Measurements from ENCODE around the gene ZNF217.
"Not testable (repeated sequence)": the region's sequence is repeated elsewhere in the genome, so short reads cannot be mapped to it uniquely, and the experiment has no call there.

The ZNF217 gene

DNA sequence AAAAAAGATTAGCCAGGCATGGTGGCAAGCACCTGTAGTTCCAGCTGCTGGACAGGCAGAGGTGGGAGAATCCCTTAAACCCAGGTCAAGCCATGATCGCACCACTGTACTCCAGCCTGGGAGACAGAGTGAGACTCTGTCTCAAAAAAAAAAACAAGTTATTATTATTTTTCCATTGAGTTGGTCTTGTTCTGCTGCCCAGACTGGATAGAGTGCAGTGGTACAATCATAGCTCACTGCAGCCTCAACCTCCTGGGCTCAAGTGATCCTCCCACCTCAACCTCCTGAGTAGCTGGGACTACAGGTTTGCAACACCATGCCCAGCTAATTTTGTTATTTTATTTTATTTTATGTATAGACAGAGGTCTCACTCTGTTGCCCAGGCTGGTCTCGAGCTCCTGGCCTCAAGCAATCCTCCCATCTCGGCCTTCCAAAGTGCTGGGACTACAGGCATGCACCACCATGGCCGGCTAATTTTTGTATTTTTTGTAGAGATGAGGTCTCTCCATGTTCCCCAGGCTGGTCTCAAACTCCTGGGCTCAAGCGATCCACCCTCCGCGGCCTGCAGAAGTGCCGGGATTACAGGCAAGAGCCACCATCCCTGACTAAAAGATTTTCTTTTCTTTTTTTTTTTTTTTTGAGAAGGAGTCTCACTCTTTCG is 31.4 kb downstream of the ZNF217 start:
- DNase-seq: not testable (repeated sequence)

- DNase-seq: no peak
These were observed 32.1 kb downstream of the ZNF217 start for GRCh38 chr20:53561505-53561904.

DNA sequence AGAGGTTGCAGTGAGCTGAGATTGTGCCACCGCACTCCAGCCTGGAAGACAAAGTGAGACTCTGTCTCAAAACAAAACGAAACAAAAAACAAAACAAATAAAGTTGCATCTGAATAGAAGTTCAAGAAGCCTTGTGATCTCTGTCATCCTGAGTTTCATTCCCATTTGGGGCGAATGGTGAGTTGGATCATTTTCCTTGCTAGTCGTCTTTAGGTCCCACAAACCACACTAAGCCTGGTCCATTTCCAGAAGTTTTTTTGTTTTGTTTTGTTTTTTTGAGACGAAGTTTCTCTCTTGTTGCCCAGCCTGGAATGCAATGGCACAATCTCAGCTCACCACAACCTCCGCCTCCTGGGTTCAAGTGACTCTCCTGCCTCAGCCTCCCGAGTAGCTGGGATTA is 33.8 kb downstream of the ZNF217 start:
- peak; percentile 61 for DNase-seq

- no peak for DNase-seq
These were observed 36.5 kb downstream of the ZNF217 start for GRCh38 chr20:53557130-53557529.

DNA sequence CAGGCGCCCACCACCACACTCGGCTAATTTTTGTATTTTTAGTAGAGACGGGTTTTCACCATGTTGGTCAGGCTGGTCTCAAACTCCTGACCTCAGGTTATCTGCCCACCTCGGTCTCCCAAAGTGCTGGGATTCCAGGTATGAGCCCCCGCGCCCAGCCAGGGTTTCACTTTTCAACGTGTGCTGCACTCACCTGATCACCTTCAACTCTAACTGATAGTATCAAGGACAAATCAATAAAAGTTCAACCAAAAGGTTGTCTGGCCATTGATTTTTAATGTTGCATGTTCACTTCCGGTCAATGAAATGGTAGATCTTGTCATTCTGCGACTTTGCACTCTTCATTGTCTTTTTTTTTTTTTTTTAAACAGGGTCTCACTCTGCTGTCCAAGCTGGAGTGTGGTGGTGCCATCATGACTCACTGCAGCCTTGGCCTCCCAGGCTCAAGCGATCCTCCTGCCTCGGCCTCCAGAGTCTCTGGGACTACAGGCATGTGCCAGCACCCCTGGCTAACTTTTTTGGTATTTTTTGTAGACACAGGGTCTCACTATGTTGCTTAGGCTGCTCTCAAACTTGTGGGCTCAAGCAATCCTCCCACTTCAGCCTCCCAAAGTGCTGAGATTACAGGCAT is 37.3 kb downstream of the ZNF217 start:
- DNase-seq: no peak

DNA sequence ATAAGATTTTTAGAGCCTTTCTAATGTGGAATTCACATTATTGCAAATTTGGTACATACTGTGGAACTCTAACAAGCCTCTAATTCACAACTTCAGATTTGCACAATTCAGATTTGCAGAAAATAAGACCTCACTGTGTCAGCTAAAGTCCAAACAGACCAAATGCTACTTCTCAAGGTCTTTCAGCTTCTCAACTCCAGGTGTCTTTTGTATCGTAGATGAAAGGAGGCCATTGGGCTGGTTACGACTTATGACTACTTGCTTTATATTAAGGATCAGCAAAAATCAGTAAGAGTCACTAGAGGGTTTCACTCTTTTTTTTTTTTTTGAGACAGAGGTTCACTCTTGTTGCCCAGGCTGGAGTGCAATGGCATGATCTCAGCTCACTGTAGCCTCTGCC is 37.8 kb downstream of the ZNF217 start:
- no peak for DNase-seq

DNA sequence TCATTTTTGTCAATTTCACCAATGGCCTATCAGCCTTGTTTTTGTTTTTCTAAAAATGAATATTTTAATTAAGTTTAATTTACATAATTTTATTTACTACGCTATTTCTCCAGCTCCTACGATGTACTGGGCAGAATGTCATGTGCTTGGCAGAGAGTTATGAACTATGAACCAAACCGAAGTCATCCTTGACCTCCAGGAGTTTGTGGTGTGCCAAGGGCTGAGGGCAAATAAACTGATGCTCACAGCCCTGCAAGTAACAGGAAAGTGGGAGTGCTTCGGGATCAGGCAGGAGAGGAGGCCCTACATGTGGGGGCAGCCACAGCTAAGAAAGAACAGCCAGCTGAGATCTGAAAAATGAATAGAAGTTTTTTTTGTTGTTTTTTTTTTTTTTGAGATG is 38.6 kb downstream of the ZNF217 start:
- no peak for DNase-seq

- DNase-seq: not testable (repeated sequence)
These were observed 41.1 kb downstream of the ZNF217 start for GRCh38 chr20:53552572-53552893.

DNA sequence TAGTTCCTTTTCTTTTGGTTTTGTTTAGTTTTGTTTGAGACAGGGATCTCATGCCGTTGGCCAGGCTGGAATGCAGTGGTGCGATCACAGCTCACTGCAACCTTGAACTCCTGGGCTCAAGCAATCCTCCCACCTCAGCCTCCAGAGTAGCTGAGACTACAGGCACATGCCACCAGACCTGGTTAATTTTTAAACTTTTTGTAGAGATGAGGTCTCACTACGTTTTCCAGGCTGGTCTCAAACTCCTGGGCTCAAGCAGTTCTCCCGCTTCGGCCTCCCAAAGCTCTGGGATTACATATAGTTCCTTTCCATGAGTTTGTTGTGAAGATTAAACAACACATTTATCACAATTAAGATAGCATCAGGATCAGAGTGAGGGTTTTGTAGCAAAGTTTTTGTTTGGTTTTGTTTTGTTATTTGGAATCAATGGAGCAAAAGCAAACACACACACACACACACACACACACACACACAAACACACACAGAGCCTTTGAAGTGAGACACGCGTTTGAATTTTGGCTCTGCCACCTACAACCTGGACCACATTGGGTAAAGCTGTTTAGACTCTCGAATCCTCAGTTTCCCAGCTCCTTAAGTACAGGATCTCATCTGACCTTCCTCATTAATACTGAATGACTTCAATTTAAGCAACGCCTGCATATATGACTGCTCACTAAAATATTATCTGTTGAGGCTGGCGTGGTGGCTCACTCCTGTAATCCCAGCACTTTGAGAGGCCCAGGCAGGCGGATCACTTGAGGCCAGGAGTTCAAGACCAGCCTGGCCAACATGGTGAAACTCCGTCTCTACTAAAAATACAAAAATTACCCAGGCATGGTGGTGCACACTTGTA is 41.7 kb downstream of the ZNF217 start:
- not testable (repeated sequence) for DNase-seq

GRCh38 chr20:53550280-53551187 is 43.1 kb downstream of the ZNF217 start:
- DNase-seq: no peak

- DNase-seq: peak; percentile 61
These were observed 45.9 kb downstream of the ZNF217 start for GRCh38 chr20:53547664-53548239.

GRCh38 chr20:53539516-53539915 is 54.1 kb downstream of the ZNF217 start:
- no peak for DNase-seq

DNA sequence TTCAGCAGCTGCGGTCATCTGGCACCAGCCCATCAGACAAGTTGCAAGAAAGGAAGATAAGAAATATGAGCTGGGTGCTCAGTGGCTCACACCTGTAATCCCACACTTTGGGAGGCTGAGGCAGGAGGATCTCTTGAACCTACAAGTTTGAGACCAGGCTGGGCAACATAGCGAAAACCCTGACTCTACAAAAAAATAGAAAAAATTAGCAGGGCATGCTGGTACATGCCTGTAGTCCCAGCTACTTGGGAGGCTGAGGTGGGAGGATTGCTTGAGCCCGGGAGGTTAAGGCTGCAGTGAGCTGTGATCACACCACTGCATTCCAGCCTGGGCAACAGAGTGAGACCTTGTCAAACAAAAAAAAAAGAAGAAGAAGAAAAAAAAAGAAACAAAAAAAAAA is 57.3 kb downstream of the ZNF217 start:
- not testable (repeated sequence) for DNase-seq

DNA sequence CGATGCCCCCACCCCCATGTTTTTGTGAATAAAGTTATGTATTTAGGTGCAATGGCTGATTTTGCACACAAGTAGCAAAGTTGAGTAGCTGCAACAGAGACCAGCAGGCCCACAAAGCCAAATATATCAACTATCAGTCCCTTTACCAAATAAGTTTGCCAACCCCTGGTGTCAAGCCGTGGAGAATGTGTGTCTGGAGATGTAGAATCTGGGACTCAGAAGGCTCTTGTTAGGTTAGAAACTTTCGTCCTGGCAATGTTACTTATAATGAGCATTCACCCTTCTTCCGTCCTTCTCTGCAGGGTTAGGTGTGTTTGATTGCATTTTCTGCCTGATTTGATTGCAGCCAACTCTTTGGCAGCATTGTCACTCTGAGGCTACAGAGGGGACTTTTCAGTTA is 57.8 kb downstream of the ZNF217 start:
- no peak for DNase-seq

GRCh38 chr20:53534037-53534436 is 59.6 kb downstream of the ZNF217 start:
- no peak for DNase-seq

DNA sequence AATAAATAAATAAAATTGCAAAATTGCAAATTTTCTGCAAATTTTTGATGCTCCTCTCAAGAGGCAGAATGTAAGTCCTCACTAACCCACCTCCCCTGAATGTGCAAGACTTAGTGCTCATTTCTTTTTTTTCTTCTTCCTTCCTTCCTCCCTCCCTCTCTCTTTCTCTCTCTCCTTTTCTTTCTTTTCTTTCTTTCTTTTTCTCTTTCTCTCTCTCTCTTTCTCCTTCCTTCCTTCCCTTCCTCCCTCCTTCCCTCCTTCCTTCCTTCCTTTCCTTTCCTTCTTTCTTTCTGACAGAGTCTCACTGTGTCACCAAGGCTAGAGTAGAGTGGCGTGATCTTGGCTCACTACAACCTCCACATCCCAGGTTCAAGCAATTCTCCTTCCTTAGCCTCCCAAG is 60.1 kb downstream of the ZNF217 start:
- DNase-seq: no peak

GRCh38 chr20:53532654-53533312 is 60.9 kb downstream of the ZNF217 start:
- not testable (repeated sequence) for DNase-seq

DNA sequence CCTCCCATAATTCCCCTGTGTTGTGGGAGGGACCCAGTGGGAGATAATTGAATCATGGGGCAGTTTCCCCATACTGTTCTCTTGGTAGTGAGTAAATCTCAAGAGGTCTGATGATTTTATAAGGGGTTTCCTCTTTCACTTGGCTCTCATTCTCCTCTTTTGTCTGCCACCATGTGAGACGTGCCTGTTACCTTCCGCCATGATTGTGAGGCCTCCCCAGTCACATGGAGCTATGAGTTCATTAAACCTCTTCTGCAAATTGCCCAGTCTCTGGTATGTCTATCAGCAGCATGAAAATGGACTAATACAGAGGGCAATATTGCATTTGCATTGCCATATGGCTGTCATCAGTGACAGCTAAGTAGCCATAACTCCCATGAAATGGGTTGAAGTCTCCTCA is 63.2 kb downstream of the ZNF217 start:
- no peak for DNase-seq

DNA sequence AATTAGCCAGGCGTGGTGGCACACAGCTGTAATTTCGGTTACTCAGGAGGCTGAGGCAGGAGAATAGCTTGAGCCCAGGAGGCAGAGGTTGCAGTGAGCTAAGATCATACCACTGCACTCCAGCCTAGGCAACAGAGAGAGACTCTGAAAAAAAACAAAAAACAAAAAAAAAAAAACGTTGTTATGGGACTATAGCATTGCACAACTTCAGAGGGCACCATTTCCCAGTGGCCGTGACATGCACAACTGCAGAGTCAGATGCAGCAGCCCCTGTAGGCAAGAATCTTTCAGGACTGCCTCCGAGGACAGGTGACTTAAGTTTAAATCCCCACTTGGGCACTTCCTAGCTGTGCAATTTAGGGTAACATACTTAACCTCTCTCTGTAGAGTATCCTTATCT is 64.0 kb downstream of the ZNF217 start:
- no peak for DNase-seq

GRCh38 chr20:53527196-53527595 is 66.4 kb downstream of the ZNF217 start:
- no peak for DNase-seq

DNA sequence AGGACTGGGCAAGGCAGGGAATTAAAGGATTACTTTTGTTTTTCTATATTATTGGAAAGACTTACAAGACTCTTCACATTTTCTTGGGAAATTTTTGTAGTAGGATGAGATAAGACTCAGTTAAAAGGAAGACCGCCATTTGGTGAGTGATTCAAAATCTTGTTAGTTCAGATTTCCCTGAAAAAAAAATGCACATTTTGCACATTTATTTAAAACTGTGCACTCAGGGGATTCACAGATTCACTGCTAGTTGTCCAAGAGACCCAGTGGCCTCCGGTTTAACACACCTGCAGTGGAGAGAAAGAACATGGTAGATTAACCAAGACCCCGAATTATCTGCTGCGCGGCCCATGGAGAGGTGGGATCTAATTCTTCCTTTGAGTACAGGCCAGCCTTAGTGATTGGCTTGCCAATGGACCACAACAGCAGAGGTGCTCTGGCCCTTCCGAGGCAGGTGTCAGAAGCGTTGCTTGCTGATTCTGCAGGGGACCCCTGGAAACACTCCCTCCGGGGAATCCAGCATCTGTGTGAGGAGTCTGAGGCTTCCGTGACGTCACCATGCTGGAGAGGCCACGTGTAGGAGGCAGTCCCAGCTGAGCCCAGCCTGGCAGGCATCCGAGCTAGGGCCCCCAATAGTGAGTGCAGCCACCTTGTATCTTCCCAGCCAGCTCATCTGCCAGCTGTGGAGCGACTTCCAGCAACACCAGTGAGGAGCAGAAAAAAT is 68.9 kb downstream of the ZNF217 start:
- no peak for DNase-seq

Data from fibroblast of skin of back (primary cell).